Left ventricle myocardium inferior (tissue), 1 donor: ENCODE measurements around the gene MECR. TPM values are rescaled to one million over a fixed set of nuclear protein-coding genes. Genes with fewer than 3 reads are reported as not detected.

Source experiments
- DNase-seq: peaks from one replicate; pipeline ENCODE4 v3.0.0-alpha.2; 2020
- H3K27ac ChIP-seq: fragments of 200-600 bp; replicated peaks from 2 replicates; pipeline ENCODE4 v1.8.0; 2021
- H3K27me3 ChIP-seq: fragments of 200-600 bp; 2 replicates; pipeline ENCODE4 v1.8.0; 2021; ENCODE audit warnings: low read depth
- H3K36me3 ChIP-seq: fragments of 200-600 bp; 2 replicates; pipeline ENCODE4 v1.8.0; 2021
- H3K4me1 ChIP-seq: fragments of 200-600 bp; 2 replicates; pipeline ENCODE4 v1.8.0; 2021
- H3K4me3 ChIP-seq: fragments of 200-600 bp; 2 replicates; pipeline ENCODE4 v1.8.0; 2021; ENCODE audit warnings: mild to moderate bottlenecking, moderate library complexity
- H3K9me3 ChIP-seq: fragments of 200-600 bp; replicated peaks from 2 replicates; pipeline ENCODE4 v1.8.0; 2021
- CTCF ChIP-seq: fragments of 200-600 bp; IDR thresholded peaks from 2 replicates; pipeline ENCODE4 v1.8.0; 2021; ENCODE audit warnings: antibody characterized with exemption, mild to moderate bottlenecking, borderline replicate concordance
- intact Hi-C: fragments of 100-400 bp; cut with micrococcal nuclease; formaldehyde crosslinking; loops from one replicate; pipeline ENCODE4 v1.11.0; 2022
- total RNA-seq: library from RNA; stranded (reverse); fragmentation: NEBNext Ultra II Directional; extraction: Animal tissue kit (Norgen Biotek cat#: 25700); gene quantifications from one replicate; pipeline ENCODE4 v1.2.1, GENCODE V29; 2021
- donor health status: DM: no; HTN: yes; CAD: no; lungs with severe emphysema.

MECR gene
- total RNA-seq, 1 donor from 2014 or later, result 30.8 TPM

DNA sequence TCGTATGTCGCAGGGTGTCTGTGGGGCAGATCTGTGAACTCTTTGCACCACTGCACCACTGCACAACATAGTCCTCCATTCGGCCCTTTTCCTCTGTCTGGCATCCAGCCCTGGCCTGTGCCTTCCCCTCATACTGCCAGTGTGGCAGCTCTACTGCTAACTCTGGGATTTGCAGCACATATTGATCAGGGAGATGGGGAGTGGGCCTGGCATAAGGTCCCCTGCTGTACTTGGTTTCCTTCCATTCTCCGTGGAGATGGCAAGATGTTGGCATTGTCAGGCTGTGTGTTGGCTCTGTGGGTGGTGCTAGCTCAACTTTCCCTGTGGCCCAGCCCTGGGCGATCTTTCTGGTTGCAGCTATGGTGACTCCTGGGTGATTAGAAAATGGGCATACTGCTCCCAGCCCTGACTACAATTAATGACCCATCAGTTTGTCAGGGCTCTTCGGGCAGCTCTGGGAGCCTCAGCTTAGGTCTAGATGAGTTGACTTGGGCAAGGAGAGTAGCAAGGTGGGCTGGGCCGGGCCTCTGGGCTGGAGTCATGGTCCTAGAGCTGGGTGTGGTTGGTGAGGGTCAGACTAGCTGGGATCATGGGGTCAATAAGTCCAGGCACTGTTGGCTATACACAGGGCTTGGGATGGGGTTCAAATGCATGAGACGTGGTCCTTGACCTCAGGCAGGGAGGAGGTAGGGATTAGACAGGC is 17.0 kb upstream of the MECR start:
- no peaks in the 10 kb centered on the region for H3K36me3 ChIP-seq
- H3K27ac ChIP-seq, result no peak overlapping the region
- H3K4me3 ChIP-seq, result no peak overlapping the region
- no peak for DNase-seq
- no peaks in the 10 kb centered on the region for H3K27me3 ChIP-seq
- TF ChIP-seq CTCF, result no peak
- no peaks in the 10 kb centered on the region for H3K4me1 ChIP-seq
- no peaks in the 10 kb centered on the region for H3K9me3 ChIP-seq
- intact Hi-C loops, result loop anchor here (10.0 kb wide), 1 partner anchor 1457 kb away; no protein-coding TSS in a partner anchor

DNA sequence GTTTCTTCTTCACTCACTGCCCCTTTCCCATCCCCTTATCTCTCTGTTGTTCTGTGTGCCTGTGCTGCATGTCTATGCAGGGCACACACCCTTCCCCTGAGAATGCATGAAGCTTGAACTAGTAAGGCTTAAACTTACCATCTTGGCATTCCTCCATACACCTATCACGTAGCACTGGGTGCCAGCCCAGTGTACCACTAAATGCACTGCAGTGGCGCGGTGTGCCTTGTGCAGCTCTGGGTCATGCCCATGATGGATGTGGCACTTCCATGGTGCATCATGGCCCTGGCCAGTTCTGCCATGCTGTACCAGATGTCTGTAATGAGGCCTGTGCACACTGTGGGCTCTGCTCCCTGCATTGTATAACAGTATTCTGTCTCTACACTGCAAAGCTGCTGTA is 16.3 kb upstream of the MECR start:
- no peak for DNase-seq
- Histone ChIP-seq H3K36me3 (no peaks in the 10 kb centered on the region), H3K27me3 (no peaks in the 10 kb centered on the region), H3K4me1 (no peaks in the 10 kb centered on the region), H3K4me3 (no peak overlapping the region), H3K27ac (no peak overlapping the region), H3K9me3 (no peaks in the 10 kb centered on the region)
- intact Hi-C loops, result loop anchor here (10.0 kb wide), 1 partner anchor 1458 kb away; no protein-coding TSS in a partner anchor
- TF ChIP-seq CTCF, result no peak

GRCh38 chr1:29245876-29246275 is 15.1 kb upstream of the MECR start:
- H3K27ac ChIP-seq, result no peak overlapping the region
- intact Hi-C loops, result loop anchor here (10.0 kb wide), 1 partner anchor 1459 kb away; no protein-coding TSS in a partner anchor
- H3K36me3 ChIP-seq, result no peaks in the 10 kb centered on the region
- DNase-seq, result no peak
- H3K27me3 ChIP-seq, result no peaks in the 10 kb centered on the region
- peak; percentile 46 for TF ChIP-seq CTCF
- no peaks in the 10 kb centered on the region for H3K4me1 ChIP-seq
- no peaks in the 10 kb centered on the region for H3K9me3 ChIP-seq
- H3K4me3 ChIP-seq, result no peak overlapping the region

DNA sequence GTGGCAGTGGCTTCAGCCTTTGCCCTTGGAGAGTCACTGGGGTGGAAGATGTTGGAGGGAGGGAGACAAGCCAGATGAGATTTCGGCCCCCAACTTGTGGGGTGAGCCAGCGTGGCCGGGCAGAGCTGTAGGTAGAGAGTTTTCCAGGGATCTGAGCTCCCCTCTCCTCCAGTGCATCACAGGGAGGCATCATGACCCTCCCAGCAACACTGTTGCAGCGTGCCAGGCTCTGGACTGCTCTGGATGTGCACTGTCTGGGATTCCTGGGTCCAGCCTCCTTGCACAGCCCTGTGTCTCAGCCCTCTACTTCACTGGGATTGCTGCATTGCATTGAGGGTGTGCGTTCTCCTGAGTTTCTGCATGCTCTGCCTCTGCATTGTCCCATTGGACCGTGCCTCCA is 14.5 kb upstream of the MECR start:
- no peaks in the 10 kb centered on the region for H3K9me3 ChIP-seq
- H3K27me3 ChIP-seq, result no peaks in the 10 kb centered on the region
- intact Hi-C loops, result loop anchor here (10.0 kb wide), 1 partner anchor 1460 kb away; no protein-coding TSS in a partner anchor
- H3K4me3 ChIP-seq, result no peak overlapping the region
- H3K36me3 ChIP-seq, result no peaks in the 10 kb centered on the region
- no peaks in the 10 kb centered on the region for H3K4me1 ChIP-seq
- no peak for DNase-seq
- TF ChIP-seq CTCF, result no peak
- no peak overlapping the region for H3K27ac ChIP-seq

DNA sequence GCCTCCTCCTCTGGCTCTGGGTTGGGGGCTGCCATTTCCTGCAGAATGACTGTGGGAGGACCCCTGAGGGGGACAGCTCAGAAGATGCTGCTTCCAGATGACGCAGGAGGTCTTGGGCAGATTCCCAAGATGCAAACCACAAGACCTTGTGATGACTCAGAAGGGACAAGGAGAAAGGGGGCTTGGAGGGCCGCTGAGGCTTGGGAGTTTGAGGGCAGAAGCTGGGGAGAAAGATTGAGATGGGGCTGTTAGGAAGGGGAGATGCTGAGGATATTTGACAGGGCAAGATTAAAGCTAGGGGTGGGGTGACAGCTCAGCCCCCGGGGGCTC is 13.1 kb upstream of the MECR start:
- Histone ChIP-seq H3K4me3 (no peak overlapping the region), H3K36me3 (no peaks in the 10 kb centered on the region), H3K27me3 (peaks cover 8% of the 10 kb centered on the region), H3K4me1 (no peaks in the 10 kb centered on the region), H3K9me3 (no peaks in the 10 kb centered on the region), H3K27ac (no peak overlapping the region)
- no peak for TF ChIP-seq CTCF
- DNase-seq, result no peak
- intact Hi-C loops, result loop anchor here (10.0 kb wide), 1 partner anchor 1461 kb away; no protein-coding TSS in a partner anchor
